NCI-H2196 treated with DMSO at 0.1 percent for 48 hours (cell line): ENCODE results near the gene ZBTB16.

Experiments used
- DNase-seq: peaks from one replicate; lab custom pipeline; 2025; ENCODE audit not compliant: unreplicated experiment; lab: John Stamatoyannopoulos, UW

ZBTB16 gene

GRCh38 chr11:114276077-114276476 lies 216.6 kb downstream of the ZBTB16 start:
- DNase-seq, result no peak

GRCh38 chr11:114277637-114278341 lies 218.3 kb downstream of the ZBTB16 start:
- DNase-seq, result no peak

- DNase-seq, result no peak
Measured at GRCh38 chr11:114278342-114279065, 219.0 kb downstream of the ZBTB16 start.

GRCh38 chr11:114279792-114280546 lies 220.5 kb downstream of the ZBTB16 start:
- DNase-seq, result no peak

- DNase-seq, result peak; percentile 80
Measured at GRCh38 chr11:114280696-114281095, 221.2 kb downstream of the ZBTB16 start.

- no peak for DNase-seq
Measured at GRCh38 chr11:114281388-114281956, 222.0 kb downstream of the ZBTB16 start.

- no peak for DNase-seq
Measured at GRCh38 chr11:114282488-114282887, 223.0 kb downstream of the ZBTB16 start.

GRCh38 chr11:114283422-114283821 lies 223.9 kb downstream of the ZBTB16 start:
- DNase-seq, result no peak

- peak; percentile 64 for DNase-seq
Measured at GRCh38 chr11:114284021-114284420, 224.5 kb downstream of the ZBTB16 start.

GRCh38 chr11:114284914-114285313 lies 225.4 kb downstream of the ZBTB16 start:
- DNase-seq, result no peak

GRCh38 chr11:114285599-114285998 lies 226.1 kb downstream of the ZBTB16 start:
- no peak for DNase-seq

- no peak for DNase-seq
Measured at GRCh38 chr11:114286229-114286628, 226.7 kb downstream of the ZBTB16 start.

- DNase-seq, result no peak
Measured at GRCh38 chr11:114287154-114287553, 227.6 kb downstream of the ZBTB16 start.

- DNase-seq, result no peak
Measured at GRCh38 chr11:114288136-114288535, 228.6 kb downstream of the ZBTB16 start.

GRCh38 chr11:114289779-114290178 lies 230.3 kb downstream of the ZBTB16 start:
- no peak for DNase-seq

- DNase-seq, result no peak
Measured at GRCh38 chr11:114290503-114291235, 231.2 kb downstream of the ZBTB16 start.

GRCh38 chr11:114291381-114291780 lies 231.9 kb downstream of the ZBTB16 start:
- DNase-seq, result no peak

- no peak for DNase-seq
Measured at GRCh38 chr11:114291842-114292680, 232.6 kb downstream of the ZBTB16 start.

GRCh38 chr11:114293201-114293711 lies 233.7 kb downstream of the ZBTB16 start:
- DNase-seq, result no peak
